Measurements from ENCODE around the gene TMEM106C.

Gene TMEM106C

DNA sequence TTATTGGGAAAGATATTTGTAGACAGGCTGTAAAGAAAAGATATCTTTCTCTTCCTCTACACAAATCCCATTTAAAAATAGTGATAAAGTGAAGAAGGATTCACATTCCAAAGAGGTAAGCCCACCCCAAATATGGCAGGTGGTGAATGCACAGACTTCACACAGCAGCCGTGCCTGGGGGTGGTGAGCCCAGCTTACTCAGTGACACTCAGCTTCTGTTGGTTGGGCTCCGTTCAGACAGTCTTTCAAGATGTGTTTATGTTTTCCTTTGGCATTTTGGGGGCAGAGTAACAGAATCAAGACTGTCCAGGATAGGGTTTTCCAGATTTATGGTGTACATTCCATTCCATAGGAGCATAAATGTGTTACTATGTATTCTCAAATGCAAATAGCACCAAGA, 45.0 kb downstream of the TMEM106C start:
- no peak for FAIRE-seq
- no peak for TF ChIP-seq CTCF (IDR thresholded peaks at IDR 0.05; ENCODE audit: insufficient read depth, missing control alignments)

DNA sequence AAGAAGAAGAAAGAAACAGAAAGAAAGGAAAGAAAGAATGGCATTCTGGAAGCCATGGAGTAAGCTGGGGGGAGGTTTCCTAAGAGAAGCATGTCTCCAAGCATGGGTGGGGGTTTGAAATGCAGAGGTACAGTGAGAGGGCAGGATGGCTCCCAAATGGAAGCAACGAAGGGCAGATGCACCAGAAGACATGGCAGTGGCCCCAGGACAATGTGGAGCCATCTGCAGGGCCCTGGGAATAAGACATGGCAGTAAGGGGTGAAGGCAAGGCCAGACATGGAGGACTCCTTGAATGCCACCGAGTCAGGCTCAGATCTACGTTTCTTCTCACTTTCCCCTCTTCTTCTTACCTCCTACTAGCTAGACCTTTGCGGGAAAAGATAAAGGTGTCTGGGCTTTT, 45.6 kb downstream of the TMEM106C start:
- FAIRE-seq (no peak), DNase-seq (ENCODE audit: insufficient read length, low spot score) (no peak)
- TF ChIP-seq CTCF (IDR thresholded peaks at IDR 0.05; ENCODE audit: insufficient read depth, missing control alignments): no peak

More for the DNA sequence above, 45.0 kb downstream of the TMEM106C start:
- DNase-seq (ENCODE audit: insufficient read length, low spot score): no peak

- no peak for TF ChIP-seq CTCF (IDR thresholded peaks at IDR 0.05; ENCODE audit: insufficient read depth, missing control alignments)
- FAIRE-seq (no peak), DNase-seq (ENCODE audit: insufficient read length, low spot score) (no peak)
Observed at GRCh38 chr12:48009471-48009870, 46.1 kb downstream of the TMEM106C start.

DNA sequence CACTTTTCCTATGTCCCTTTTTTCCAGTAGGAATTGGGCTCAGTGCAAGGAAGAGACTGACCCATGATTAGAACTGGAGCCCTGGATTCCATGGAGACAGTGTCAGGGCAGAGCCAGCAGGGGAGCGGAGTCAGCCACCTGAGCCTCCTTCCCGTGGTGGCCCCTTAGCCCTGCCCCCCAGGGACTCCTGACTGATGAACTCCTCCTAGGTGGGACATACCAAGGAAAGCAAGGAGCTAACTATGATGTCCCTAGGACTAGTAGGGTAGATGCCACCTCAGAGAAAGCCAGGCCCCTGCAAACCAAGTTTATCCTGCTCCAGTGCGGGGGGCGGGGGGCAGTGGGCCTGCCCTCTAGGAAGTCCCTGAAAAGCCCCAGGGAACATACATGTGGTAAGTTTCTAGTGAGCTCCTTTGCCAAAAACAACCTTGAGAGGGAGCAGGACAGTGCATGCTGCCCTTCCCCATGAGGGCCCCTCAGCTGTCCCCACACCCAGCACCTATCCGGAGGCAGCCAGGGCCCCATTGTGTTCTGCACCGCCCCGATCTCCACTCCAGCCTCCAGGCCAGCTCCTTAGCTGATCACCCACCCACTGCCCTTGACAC, 47.1 kb downstream of the TMEM106C start:
- FAIRE-seq (no peak), DNase-seq (ENCODE audit: insufficient read length, low spot score) (no peak)
- no peak for TF ChIP-seq CTCF (IDR thresholded peaks at IDR 0.05; ENCODE audit: insufficient read depth, missing control alignments)

DNA sequence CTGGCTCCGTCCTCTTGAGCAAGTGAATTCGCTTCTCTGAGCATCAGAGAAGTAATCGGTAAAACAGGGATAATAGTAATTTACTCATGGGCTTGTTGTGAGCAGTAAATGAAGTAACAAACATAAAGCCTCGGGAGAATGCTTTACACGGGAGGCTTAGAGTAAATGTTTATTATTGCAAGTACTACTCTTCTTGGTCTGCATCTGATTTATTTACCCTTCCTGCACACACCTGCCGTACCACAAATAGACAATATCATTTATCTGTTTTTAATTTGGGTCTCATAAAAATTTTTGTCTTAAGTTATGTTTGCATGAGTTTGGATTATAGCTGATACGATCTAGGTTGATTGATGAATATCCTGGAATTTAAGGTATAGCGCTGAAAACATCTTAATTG, 48.7 kb downstream of the TMEM106C start:
- FAIRE-seq (no peak), DNase-seq (ENCODE audit: insufficient read length, low spot score) (no peak)
- no peak for TF ChIP-seq CTCF (IDR thresholded peaks at IDR 0.05; ENCODE audit: insufficient read depth, missing control alignments)

- no peak for TF ChIP-seq CTCF (IDR thresholded peaks at IDR 0.05; ENCODE audit: insufficient read depth, missing control alignments)
- FAIRE-seq (no peak), DNase-seq (ENCODE audit: insufficient read length, low spot score) (no peak)
Observed at GRCh38 chr12:48013287-48013686, 49.9 kb downstream of the TMEM106C start.

GRCh38 chr12:48015129-48015528, 51.7 kb downstream of the TMEM106C start:
- FAIRE-seq (no peak), DNase-seq (ENCODE audit: insufficient read length, low spot score) (no peak)
- no peak for TF ChIP-seq CTCF (IDR thresholded peaks at IDR 0.05; ENCODE audit: insufficient read depth, missing control alignments)
